Omental fat pad (tissue), 4 donors: ENCODE data around the gene ABHD17A. TPM values are rescaled to one million over a fixed set of nuclear protein-coding genes. Genes with fewer than 3 reads are reported as not detected.
A peak's percentile ranks its signal among the peaks of the same experiment; 100 is the strongest.

ENCODE experiments used
- ATAC-seq: fragments of 150-250 bp; one replicate; pipeline ENCODE4 v1.9.1; 2016; ENCODE audit warnings: mild to moderate bottlenecking, moderate library complexity; ENCODE audit not compliant: low FRiP score
- DNase-seq: peaks from one replicate; pipeline ENCODE4 v3.0.0-alpha.2; 2019; ENCODE audit warnings: low spot score
- total RNA-seq, 4 donors: library from RNA; depleted of rRNA; stranded (reverse); fragments of >200 nt; gene quantifications; one replicate each; pipeline ENCODE4 v1.1.0, GENCODE V29; 2016
- TF ChIP-seq, protein P1 (sequence below), 3 donors: fragments of 450-650 bp; IDR thresholded peaks; one replicate each; pipeline ENCODE4 v1.5.1; 2016 to 2017; ENCODE audit warnings: antibody characterized with exemption in 3 of 3, mild to moderate bottlenecking in 3 of 3, moderate library complexity in 2 of 3

ABHD17A gene
- total RNA-seq, 4 donors from 2014 or later, result 70.1 to 117 (median 87.8) TPM

DNA sequence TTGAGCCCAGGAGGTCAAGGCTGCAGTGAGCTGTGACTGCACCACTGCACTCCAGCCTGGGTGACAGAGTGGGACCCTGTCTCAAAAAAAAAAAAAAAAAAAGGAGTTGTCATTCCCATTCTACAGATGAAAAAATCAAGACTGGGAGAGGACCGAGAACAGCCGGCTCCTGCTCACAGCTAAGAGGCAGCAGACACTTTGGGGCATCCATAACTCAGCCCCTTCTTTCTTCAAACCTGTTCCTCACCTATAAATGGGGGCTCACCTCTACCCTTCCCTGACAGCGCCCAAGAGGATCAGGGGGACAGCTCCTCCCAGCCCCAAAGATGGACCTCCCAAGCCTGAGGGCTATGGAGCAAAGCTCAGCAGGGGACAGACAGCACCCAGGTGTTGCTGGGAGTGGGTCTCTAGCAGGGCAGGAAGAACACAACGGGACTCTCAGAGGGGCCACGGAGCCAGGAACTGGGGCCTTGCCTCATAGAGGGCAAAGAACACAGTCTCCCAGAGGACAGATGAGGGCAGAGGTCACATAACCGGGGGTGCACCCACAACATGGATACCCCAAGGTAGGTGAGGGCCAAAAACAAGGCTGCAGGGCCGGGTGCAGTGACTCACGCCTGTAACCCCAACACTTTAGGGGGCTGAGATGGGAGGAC lies 18.5 kb downstream of the ABHD17A start:
- no peak for DNase-seq
- TF ChIP-seq, protein P1, sequence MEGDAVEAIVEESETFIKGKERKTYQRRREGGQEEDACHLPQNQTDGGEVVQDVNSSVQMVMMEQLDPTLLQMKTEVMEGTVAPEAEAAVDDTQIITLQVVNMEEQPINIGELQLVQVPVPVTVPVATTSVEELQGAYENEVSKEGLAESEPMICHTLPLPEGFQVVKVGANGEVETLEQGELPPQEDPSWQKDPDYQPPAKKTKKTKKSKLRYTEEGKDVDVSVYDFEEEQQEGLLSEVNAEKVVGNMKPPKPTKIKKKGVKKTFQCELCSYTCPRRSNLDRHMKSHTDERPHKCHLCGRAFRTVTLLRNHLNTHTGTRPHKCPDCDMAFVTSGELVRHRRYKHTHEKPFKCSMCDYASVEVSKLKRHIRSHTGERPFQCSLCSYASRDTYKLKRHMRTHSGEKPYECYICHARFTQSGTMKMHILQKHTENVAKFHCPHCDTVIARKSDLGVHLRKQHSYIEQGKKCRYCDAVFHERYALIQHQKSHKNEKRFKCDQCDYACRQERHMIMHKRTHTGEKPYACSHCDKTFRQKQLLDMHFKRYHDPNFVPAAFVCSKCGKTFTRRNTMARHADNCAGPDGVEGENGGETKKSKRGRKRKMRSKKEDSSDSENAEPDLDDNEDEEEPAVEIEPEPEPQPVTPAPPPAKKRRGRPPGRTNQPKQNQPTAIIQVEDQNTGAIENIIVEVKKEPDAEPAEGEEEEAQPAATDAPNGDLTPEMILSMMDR (IDR thresholded peaks at IDR 0.05), result no peak
- ATAC-seq, result no peak

DNA sequence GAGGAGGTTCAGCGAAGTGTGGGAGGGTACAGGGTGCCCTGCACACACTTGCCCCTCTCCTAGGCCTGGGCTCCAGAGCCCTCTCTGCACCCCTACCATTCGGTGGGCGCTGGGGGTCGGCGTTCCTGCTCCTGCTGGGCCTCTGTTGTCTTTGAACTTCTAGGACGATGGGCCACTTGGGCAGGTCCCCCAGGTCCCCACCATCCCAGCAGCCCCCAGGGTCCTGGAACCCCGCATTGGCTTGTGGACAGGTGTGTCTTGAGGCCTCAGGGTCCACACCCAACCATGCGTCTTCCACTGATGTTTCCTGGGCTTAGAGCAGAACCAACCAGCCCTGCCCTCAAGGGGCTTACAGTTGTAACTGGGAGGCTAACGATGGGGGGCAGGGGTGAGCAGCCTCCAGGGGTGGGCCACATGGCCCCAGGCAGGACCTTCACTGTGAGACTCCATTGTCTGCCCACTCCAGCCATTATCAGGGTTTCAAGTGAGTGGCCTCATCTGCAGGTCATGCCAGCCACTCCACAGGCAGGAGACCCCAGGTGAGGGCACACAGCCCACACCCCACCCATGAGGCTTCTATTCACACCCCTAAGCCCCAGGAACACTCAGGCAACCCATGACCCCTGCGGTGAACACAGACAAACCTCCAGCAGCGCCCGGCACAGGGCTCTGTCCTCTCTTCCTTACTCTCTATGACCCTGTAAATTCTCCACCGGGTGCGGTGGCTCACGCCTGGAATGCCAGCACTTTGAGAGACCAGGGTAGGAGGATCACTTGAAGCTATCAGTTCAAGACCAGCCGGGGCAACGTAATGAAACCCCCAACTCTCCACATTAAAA lies 19.9 kb downstream of the ABHD17A start:
- ATAC-seq (no peak), DNase-seq (no peak)
- TF ChIP-seq, protein P1 (IDR thresholded peaks at IDR 0.05), result no peak

DNA sequence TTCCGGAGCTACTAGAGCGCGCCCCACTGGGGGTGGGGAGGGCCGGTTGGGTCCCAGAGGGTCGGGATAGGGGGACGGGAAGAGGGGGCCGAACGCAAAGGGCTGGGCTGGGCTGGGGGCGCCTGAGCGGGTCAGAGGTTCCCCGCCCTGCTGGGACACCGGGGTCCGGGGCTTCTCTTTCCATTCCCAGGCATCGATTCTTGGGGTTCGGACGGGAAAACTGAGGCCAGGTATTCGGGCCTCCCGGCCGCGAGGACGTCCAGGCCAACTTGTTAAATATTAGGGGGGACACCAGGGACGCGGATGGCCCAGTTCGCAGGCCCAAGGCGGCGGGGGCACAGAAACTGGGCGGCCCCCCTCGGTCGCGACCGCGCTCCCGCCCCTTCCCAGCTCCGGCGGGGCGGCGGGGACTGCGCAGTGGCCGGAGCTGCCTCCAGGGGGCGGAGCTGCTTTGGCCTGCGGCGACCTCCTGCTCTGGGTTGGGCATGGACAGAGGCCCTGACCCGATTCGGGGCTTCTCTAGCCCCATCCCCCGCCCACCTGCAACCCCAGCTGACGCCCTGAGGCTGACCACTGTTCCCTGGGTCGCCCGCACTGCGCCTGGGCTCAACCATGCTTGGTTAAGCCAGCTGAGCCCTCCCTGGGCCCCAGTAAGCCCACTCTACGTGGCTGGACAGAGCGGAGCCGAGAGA lies 20.7 kb downstream of the ABHD17A start:
- DNase-seq (no peak), ATAC-seq (peak; percentile 52)
- TF ChIP-seq, protein P1 (IDR thresholded peaks at IDR 0.05), result peak in 1 of 3 donors; percentile 48

DNA sequence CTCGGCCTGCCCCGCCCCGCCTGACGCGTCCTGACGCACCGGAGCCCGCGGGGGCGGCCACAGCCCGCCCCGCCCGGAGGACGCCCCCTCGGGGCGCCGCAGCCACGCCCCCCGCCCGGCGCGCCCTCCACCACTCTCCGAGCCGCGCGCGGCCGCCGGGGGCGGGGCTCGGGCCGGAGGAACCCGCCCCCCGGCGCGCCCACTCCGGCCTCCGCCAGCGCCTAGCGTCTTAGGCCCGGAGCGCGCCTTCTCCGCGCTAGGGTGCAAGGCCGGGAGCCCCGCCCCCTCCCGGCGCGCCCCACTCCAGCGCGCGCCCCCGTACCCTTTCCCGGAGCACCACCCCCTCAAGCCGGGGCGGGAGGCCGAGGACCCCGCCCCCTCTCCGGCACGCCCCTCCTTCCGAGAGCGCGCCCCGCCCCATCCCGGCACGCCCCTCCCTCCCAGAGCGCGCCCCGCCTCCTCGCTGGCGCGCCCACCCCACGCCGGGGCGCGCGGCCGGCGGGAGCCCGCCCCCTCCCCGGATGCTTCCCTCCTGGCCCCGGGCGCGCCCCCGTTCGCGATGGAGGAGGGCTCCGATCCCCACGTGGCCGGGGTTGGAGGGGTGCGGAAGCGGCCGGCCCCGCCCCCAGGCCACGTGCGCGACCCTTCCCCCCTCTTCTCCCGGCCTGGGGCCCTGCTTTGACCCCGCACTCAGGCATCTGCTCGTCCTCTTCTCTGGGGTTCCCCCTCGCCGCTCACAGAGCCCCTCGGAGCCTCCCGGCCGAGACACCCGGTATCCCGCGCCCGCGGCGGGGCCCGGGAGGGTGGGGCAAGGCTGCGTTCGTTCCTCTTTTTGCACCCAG lies 21.4 kb downstream of the ABHD17A start:
- peak; percentile 69 for DNase-seq
- peak; percentile 75 for ATAC-seq
- TF ChIP-seq, protein P1 (IDR thresholded peaks at IDR 0.05), result no peak

DNA sequence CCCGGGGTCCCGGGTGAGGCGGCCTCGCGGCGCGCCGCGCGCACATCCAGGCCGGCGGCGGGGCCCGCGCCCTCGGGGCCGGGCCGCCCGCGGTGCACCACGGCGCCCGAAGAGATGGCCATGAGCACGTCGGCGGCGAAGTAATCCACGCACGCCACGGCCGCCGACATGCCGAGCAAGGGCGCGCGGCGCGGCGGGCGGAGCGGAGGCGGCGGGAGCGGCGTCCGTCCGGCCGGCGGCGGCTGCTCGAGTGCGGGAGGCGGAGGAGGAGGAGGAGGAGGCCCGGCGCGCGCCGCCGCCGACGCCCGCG lies 22.0 kb downstream of the ABHD17A start, which contains the start of gene KLF16:
TSS of gene KLF16 (minus strand) at position 252 of the 310 bp plus-strand sequence. CDS start at position 170, 82 bp downstream.
- TF ChIP-seq, protein P1 (IDR thresholded peaks at IDR 0.05), result no peak
- no peak for ATAC-seq
- DNase-seq, result no peak
